ENCODE data around the gene SYNDIG1. TPM values are rescaled to one million over a fixed set of nuclear protein-coding genes. Genes with fewer than 3 reads are reported as not detected.

Gene SYNDIG1
- total RNA-seq, 1 experiment from 2014 or later: 5.4 TPM

- peaks cover 0 to 9% of the 10 kb centered on the region in 2 experiments; a peak in 4 of 5 replicates for H3K9me3 Mint-ChIP-seq
- H3K79me2 ChIP-seq (ENCODE audit: insufficient read depth, low read length): no peaks in the 10 kb centered on the region
- no peak overlapping the region for H3K4me3 Mint-ChIP-seq
- H3K27ac ChIP-seq (ENCODE audit: insufficient read length, low read depth, low read length): no peak overlapping the region
- H2BK20ac ChIP-seq (ENCODE audit: low read depth, low read length, poor library complexity, severe bottlenecking): no peak overlapping the region
- DNase-seq: no peak
- no peak overlapping the region for H2BK15ac ChIP-seq (ENCODE audit: low read depth, low read length)
- no CpG with 5 or more reads among the region's 3 CpGs for WGBS (ENCODE audit: extremely low coverage, insufficient read length, low lambda C conversion rate)
- H3K4me2 ChIP-seq (ENCODE audit: insufficient read depth, insufficient read length, low read length): no peak overlapping the region
- H3K27me3 Mint-ChIP-seq (ENCODE audit: low read depth): no peaks in the 10 kb centered on the region; the same call in 1 of the 2 replicates
- H2AK5ac ChIP-seq (ENCODE audit: insufficient read length, low read length): no peak overlapping the region
- no peaks in the 10 kb centered on the region for H3K23me2 ChIP-seq (ENCODE audit: insufficient read length, low read depth, low read length, poor library complexity, severe bottlenecking)
- H2BK12ac ChIP-seq (ENCODE audit: insufficient read length, low read depth, low read length): no peak overlapping the region
- H4K8ac ChIP-seq (replicated peaks; ENCODE audit: insufficient read length, low read depth, low read length): no peak overlapping the region
- no peak overlapping the region for H3K9ac ChIP-seq (ENCODE audit: extremely low read depth, insufficient read length, low read length)
- H3K23ac ChIP-seq (ENCODE audit: insufficient read length, low read depth, low read length): no peak overlapping the region
- no peaks in the 10 kb centered on the region for H3K27me3 ChIP-seq (ENCODE audit: insufficient read depth, low read length)
- H4K91ac ChIP-seq (ENCODE audit: insufficient read length, low read depth, low read length): no peak overlapping the region
- no peak overlapping the region for H3K56ac ChIP-seq (ENCODE audit: insufficient read length, low read depth, low read length)
- no peaks in the 10 kb centered on the region for H4K20me1 ChIP-seq (ENCODE audit: control insufficient read depth, insufficient read depth, insufficient read length)
- H3K18ac ChIP-seq (ENCODE audit: insufficient read length, low read depth, low read length): no peak overlapping the region
- H4K5ac ChIP-seq (ENCODE audit: insufficient read length, low read depth, low read length): no peak overlapping the region
- H3K4me1 Mint-ChIP-seq: peaks cover 3 to 8% of the 10 kb centered on the region in 2 experiments; a peak in 3 of 4 replicates
- H3K14ac ChIP-seq (ENCODE audit: insufficient read depth, low read length): no peak overlapping the region
- no peak overlapping the region for H2AFZ ChIP-seq (ENCODE audit: low read length)
- H3K4me1 ChIP-seq (ENCODE audit: insufficient read depth, low read length): no peaks in the 10 kb centered on the region
- peaks cover 32 to 39% (median 35%) of the 10 kb centered on the region in 3 experiments for H3K36me3 Mint-ChIP-seq (ENCODE audit: insufficient read depth in 1 of 3, low read depth in 3 of 3)
- H3K79me1 ChIP-seq (ENCODE audit: insufficient read depth, low read depth, low read length, poor library complexity, severe bottlenecking): no peaks in the 10 kb centered on the region
- H2BK120ac ChIP-seq (ENCODE audit: low read depth, low read length, poor library complexity, severe bottlenecking): no peak overlapping the region
- no peak overlapping the region for H3T11ph ChIP-seq (ENCODE audit: low read length)
- H3K9me3 ChIP-seq (ENCODE audit: control insufficient read depth, low read depth, low read length): no peaks in the 10 kb centered on the region
- H3K4ac ChIP-seq (ENCODE audit: low read depth, low read length): no peak overlapping the region
- no peak for TF ChIP-seq CTCF (conservative IDR thresholded peaks at IDR 0.05)
- no peak overlapping the region for H2BK5ac ChIP-seq (ENCODE audit: insufficient read length, low read length)
- no peak overlapping the region for H3K27ac Mint-ChIP-seq
Observed at GRCh38 chr20:24542721-24543120, 73.3 kb downstream of the SYNDIG1 start.
